ENCODE data around the gene PCP4. TPM values are rescaled to one million over a fixed set of nuclear protein-coding genes. Genes with fewer than 3 reads are reported as not detected.
"Not testable (repeated sequence)": the region's sequence is repeated elsewhere in the genome, so short reads cannot be mapped to it uniquely, and the experiment has no call there.

PCP4 gene
- total and polyA plus RNA-seq, 2 donors (not counting 3 experiments of a cell fraction or from before 2014, with no cell fraction given) = not detected

DNA sequence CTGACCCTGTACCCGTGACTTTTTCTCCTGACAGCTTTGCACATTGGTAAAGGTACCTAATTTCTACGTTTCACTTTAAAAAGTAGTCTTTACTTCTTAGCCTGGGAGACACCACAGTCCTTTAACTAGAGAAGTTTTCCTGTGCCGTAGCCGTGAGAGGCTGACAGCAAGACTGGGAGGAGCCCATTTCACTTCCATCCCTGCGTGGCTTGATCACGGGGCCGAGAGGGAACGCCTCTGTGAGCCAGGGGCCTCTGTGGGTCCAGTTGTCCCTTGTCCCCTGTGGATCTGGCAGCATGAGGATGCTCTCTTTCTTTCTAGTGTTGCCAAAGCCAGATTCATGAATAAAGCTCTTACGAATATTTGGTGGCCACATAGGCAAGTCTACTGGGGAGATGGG, 21.6 kb downstream of the PCP4 start:
- H3K27ac ChIP-seq (ENCODE audit: insufficient read depth, low read depth, low read length) = no peak overlapping the region
- H3K27me3 ChIP-seq (ENCODE audit: control insufficient read depth in 2 of 2, insufficient read depth in 2 of 2, low read length in 2 of 2) = no peaks in the 10 kb centered on the region
- no peaks in the 10 kb centered on the region for H3K9me1 ChIP-seq (replicated peaks; ENCODE audit: control insufficient read depth, extremely low read depth, insufficient read depth, low read length)
- no peak for FAIRE-seq
- no peaks in the 10 kb centered on the region for H4K20me1 ChIP-seq (replicated peaks; ENCODE audit: control insufficient read depth, extremely low read depth, insufficient read depth, low read length)
- no peak overlapping the region for H3K9ac ChIP-seq (replicated peaks; ENCODE audit: extremely low read depth, insufficient read depth, low read length)
- no peak for DNase-seq (ENCODE audit: low read depth, low spot score)
- ChIA-PET POLR2A (no interaction called here), CTCF (no interaction called here)
- BruUV-seq (replicated peaks) = no TSS peak
- no peaks in the 10 kb centered on the region for H3K79me2 ChIP-seq (ENCODE audit: control insufficient read depth, insufficient read depth, low read length)
- no peaks in the 10 kb centered on the region for H3K4me1 ChIP-seq (ENCODE audit: control insufficient read depth, extremely low read depth, insufficient read depth, low read length)
- no peak overlapping the region for H3K4me2 ChIP-seq (ENCODE audit: insufficient read depth, low read length)
- no peak overlapping the region for H2AFZ ChIP-seq (ENCODE audit: low read depth, low read length)
- H3K4me3 ChIP-seq (replicated peaks in 1 of 3; ENCODE audit: insufficient read depth in 1 of 3, low read depth in 1 of 3, low read length in 3 of 3) = no peak overlapping the region
- dilution Hi-C loops (cut with MboI; ENCODE audit: extremely low pct_ligation_motif_present, low sequenced_read_pairs) = no loop called here
- TF ChIP-seq POLR2AphosphoS5 (IDR thresholded peaks at IDR 0.05; ENCODE audit: insufficient read depth, low read depth, low read length) = no peak
- TF ChIP-seq GATA2 (IDR thresholded peaks at IDR 0.05; ENCODE audit: insufficient read depth, insufficient read length, low read depth, low read length) = no peak
- intact Hi-C loops (cut with micrococcal nuclease) = no loop called here
- peaks cover 3% of the 10 kb centered on the region for H3K9me3 ChIP-seq (replicated peaks; ENCODE audit: control insufficient read depth, insufficient read depth, low read length)
- no peaks in the 10 kb centered on the region for H3K36me3 ChIP-seq (ENCODE audit: control insufficient read depth in 2 of 2, extremely low read depth in 1 of 2, insufficient read depth in 2 of 2, low read length in 2 of 2)

- TF ChIP-seq JUN (IDR thresholded peaks at IDR 0.05; ENCODE audit: borderline replicate concordance, insufficient read depth, insufficient read length, low read depth) (no peak), FOS (IDR thresholded peaks at IDR 0.05; ENCODE audit: borderline replicate concordance, insufficient read depth, low read length) (no peak), POLR2AphosphoS5 (IDR thresholded peaks at IDR 0.05; ENCODE audit: insufficient read depth, low read depth, low read length) (no peak), CTCF (IDR thresholded peaks at IDR 0.05; ENCODE audit: extremely low read depth in 1 of 2, insufficient read depth in 1 of 2, low read depth in 1 of 2, low read length in 2 of 2) (no peak), POLR2A (IDR thresholded peaks at IDR 0.05; ENCODE audit: low read depth, low read length) (no peak), MYC (IDR thresholded peaks at IDR 0.05; ENCODE audit: low read depth, low read length) (no peak), GATA2 (IDR thresholded peaks at IDR 0.05; ENCODE audit: insufficient read depth, insufficient read length, low read depth, low read length) (no peak), EZH2 (IDR thresholded peaks at IDR 0.05; ENCODE audit: borderline replicate concordance, low read depth, low read length, severe bottlenecking) (no peak)
- H3K9me3 ChIP-seq (replicated peaks; ENCODE audit: control insufficient read depth, insufficient read depth, low read length) = peaks cover 7% of the 10 kb centered on the region
- ChIA-PET POLR2A (no interaction called here), CTCF (no interaction called here)
- no peaks in the 10 kb centered on the region for H4K20me1 ChIP-seq (replicated peaks; ENCODE audit: control insufficient read depth, extremely low read depth, insufficient read depth, low read length)
- no peak overlapping the region for H3K27ac ChIP-seq (ENCODE audit: insufficient read depth, low read depth, low read length)
- no peak overlapping the region for H2AFZ ChIP-seq (ENCODE audit: low read depth, low read length)
- no peaks in the 10 kb centered on the region for H3K9me1 ChIP-seq (replicated peaks; ENCODE audit: control insufficient read depth, extremely low read depth, insufficient read depth, low read length)
- no peaks in the 10 kb centered on the region for H3K4me1 ChIP-seq (ENCODE audit: control insufficient read depth, extremely low read depth, insufficient read depth, low read length)
- dilution Hi-C loops (cut with MboI; ENCODE audit: extremely low pct_ligation_motif_present, low sequenced_read_pairs) (no loop called here), intact Hi-C loops (cut with micrococcal nuclease) (no loop called here)
- H3K9ac ChIP-seq (replicated peaks; ENCODE audit: extremely low read depth, insufficient read depth, low read length) = no peak overlapping the region
- no peak for FAIRE-seq
- no peak for DNase-seq (ENCODE audit: low read depth, low spot score)
- H3K4me3 ChIP-seq (replicated peaks in 1 of 3; ENCODE audit: insufficient read depth in 1 of 3, low read depth in 1 of 3, low read length in 3 of 3) = no peak overlapping the region
- no peaks in the 10 kb centered on the region for H3K27me3 ChIP-seq (ENCODE audit: control insufficient read depth in 2 of 2, insufficient read depth in 2 of 2, low read length in 2 of 2)
- no peaks in the 10 kb centered on the region for H3K36me3 ChIP-seq (ENCODE audit: control insufficient read depth in 2 of 2, extremely low read depth in 1 of 2, insufficient read depth in 2 of 2, low read length in 2 of 2)
- H3K79me2 ChIP-seq (ENCODE audit: control insufficient read depth, insufficient read depth, low read length) = no peaks in the 10 kb centered on the region
- BruUV-seq (replicated peaks) = no TSS peak
- no peak overlapping the region for H3K4me2 ChIP-seq (ENCODE audit: insufficient read depth, low read length)
Measured at GRCh38 chr21:39891111-39891510, 23.9 kb downstream of the PCP4 start.

GRCh38 chr21:39891863-39892262, 24.6 kb downstream of the PCP4 start:
- dilution Hi-C loops (cut with MboI; ENCODE audit: extremely low pct_ligation_motif_present, low sequenced_read_pairs); DNase-seq (ENCODE audit: low read depth, low spot score); intact Hi-C loops (cut with micrococcal nuclease); FAIRE-seq; H4K20me1 ChIP-seq (replicated peaks; ENCODE audit: control insufficient read depth, extremely low read depth, insufficient read depth, low read length); H3K4me2 ChIP-seq (ENCODE audit: insufficient read depth, low read length); BruUV-seq (replicated peaks); H3K9me3 ChIP-seq (replicated peaks; ENCODE audit: control insufficient read depth, insufficient read depth, low read length); H3K27me3 ChIP-seq (ENCODE audit: control insufficient read depth in 2 of 2, insufficient read depth in 2 of 2, low read length in 2 of 2); H3K27ac ChIP-seq (ENCODE audit: insufficient read depth, low read depth, low read length); CTCF ChIA-PET; H3K9ac ChIP-seq (replicated peaks; ENCODE audit: extremely low read depth, insufficient read depth, low read length); POLR2A ChIA-PET; H3K36me3 ChIP-seq (ENCODE audit: control insufficient read depth in 2 of 2, extremely low read depth in 1 of 2, insufficient read depth in 2 of 2, low read length in 2 of 2); H3K79me2 ChIP-seq (ENCODE audit: control insufficient read depth, insufficient read depth, low read length); H3K4me3 ChIP-seq (replicated peaks in 1 of 3; ENCODE audit: insufficient read depth in 1 of 3, low read depth in 1 of 3, low read length in 3 of 3); H3K9me1 ChIP-seq (replicated peaks; ENCODE audit: control insufficient read depth, extremely low read depth, insufficient read depth, low read length); H3K4me1 ChIP-seq (ENCODE audit: control insufficient read depth, extremely low read depth, insufficient read depth, low read length); H2AFZ ChIP-seq (ENCODE audit: low read depth, low read length): not testable (repeated sequence)

Data from endothelial cell of umbilical vein (primary cell).